GM23248 (cell line): ENCODE results near the gene TIPARP.

ENCODE experiments used
- EZH2 ChIP-seq: fragments of 200-600 bp; sonication (generic); IDR thresholded peaks from 2 replicates; pipeline ENCODE4 v1.6.1; 2018; ENCODE audit warnings: antibody characterized with exemption, mild to moderate bottlenecking; ENCODE audit not compliant: insufficient read depth, poor library complexity, severe bottlenecking
- EZH2phosphoT487 ChIP-seq: fragments of 200-600 bp; sonication (generic); IDR thresholded peaks from 2 replicates; pipeline ENCODE4 v1.6.1; 2018; ENCODE audit warnings: antibody characterized with exemption, moderate library complexity, mild to moderate bottlenecking, low read depth; ENCODE audit not compliant: insufficient read depth

- TF ChIP-seq EZH2phosphoT487 (no peak), EZH2 (no peak)
Observed at GRCh38 chr3:156630773-156631093, 43.7 kb upstream of the TIPARP start.
